ENCODE results near the gene DYRK1A. TPM values are rescaled to one million over a fixed set of nuclear protein-coding genes. Genes with fewer than 3 reads are reported as not detected.
A peak's percentile ranks its signal among the peaks of the same experiment; 100 is the strongest.

The DYRK1A gene
- total RNA-seq, 2 experiments from 2014 or later: 58.4 to 65.1 TPM

GRCh38 chr21:37365517-37366481 is 774 bp upstream of the DYRK1A start:
- CTCF ChIA-PET (ENCODE audit: unreplicated experiment): interaction anchor here (0.6 kb wide), 1 partner anchor 12 kb away, joined by 3 read pairs; no protein-coding TSS in a partner anchor
- H3K9me3 ChIP-seq (ENCODE audit: low read length): no peaks in the 10 kb centered on the region
- no peak for TF ChIP-seq EZH2phosphoT487 (IDR thresholded peaks at IDR 0.05; ENCODE audit: borderline replicate concordance, low read depth, low read length)
- TF ChIP-seq CTCF (conservative IDR thresholded peaks at IDR 0.05; ENCODE audit: low read length): no peak
- H3K4me3 ChIP-seq (ENCODE audit: low read depth, low read length, poor library complexity, severe bottlenecking): peak overlapping the region; percentile 86
- H2AFZ ChIP-seq (ENCODE audit: low read length): peak overlapping the region; percentile 56
- peak overlapping the region; percentile 66 for H3K27ac ChIP-seq (ENCODE audit: low read depth, low read length, poor library complexity, severe bottlenecking)
- peaks cover 11% of the 10 kb centered on the region for H3K36me3 ChIP-seq (ENCODE audit: insufficient read depth, low read length)
- BruUV-seq (replicated peaks): no TSS peak
- intact Hi-C loops (cut with micrococcal nuclease; ENCODE audit: unreplicated experiment): loop anchor here (1.0 to 10.0 kb wide), 6 partner anchors 97 to 1819 kb away; partner anchors contain the start of genes HLCS, PIGP, PSMG1 and TTC3
- H3K9me2 ChIP-seq (ENCODE audit: insufficient read depth, low read length): no peaks in the 10 kb centered on the region
- POLR2A ChIA-PET: interaction anchor here (0.6 to 0.7 kb wide), 4 partner anchors 20 to 1203 kb away, joined by 3 read pairs; partner anchors contain the start of gene VPS26C
- peaks cover 30% of the 10 kb centered on the region for H3K4me1 ChIP-seq (ENCODE audit: insufficient read depth, low read length, poor library complexity, severe bottlenecking)
- DNase-seq (ENCODE audit: low spot score): peak; percentile 74
- peaks cover 41% of the 10 kb centered on the region for H3K79me2 ChIP-seq (ENCODE audit: insufficient read depth, low read depth, low read length)
- peak overlapping the region; percentile 90 for H3K4me2 ChIP-seq (ENCODE audit: low read length)
- peaks cover 29% of the 10 kb centered on the region for H4K20me1 ChIP-seq (ENCODE audit: insufficient read depth, low read length)

GRCh38 chr21:37367336-37367702 is 746 bp downstream of the DYRK1A start:
- TF ChIP-seq EZH2phosphoT487 (IDR thresholded peaks at IDR 0.05; ENCODE audit: borderline replicate concordance, low read depth, low read length) (no peak), CTCF (conservative IDR thresholded peaks at IDR 0.05; ENCODE audit: low read length) (no peak)
- Histone ChIP-seq H3K9me3 (ENCODE audit: low read length) (no peaks in the 10 kb centered on the region), H3K4me3 (ENCODE audit: low read depth, low read length, poor library complexity, severe bottlenecking) (peak overlapping the region; percentile 86), H3K27ac (ENCODE audit: low read depth, low read length, poor library complexity, severe bottlenecking) (peak overlapping the region; percentile 90), H2AFZ (ENCODE audit: low read length) (no peak overlapping the region), H3K4me1 (ENCODE audit: insufficient read depth, low read length, poor library complexity, severe bottlenecking) (peaks cover 44% of the 10 kb centered on the region), H3K79me2 (ENCODE audit: insufficient read depth, low read depth, low read length) (peaks cover 56% of the 10 kb centered on the region), H4K20me1 (ENCODE audit: insufficient read depth, low read length) (peaks cover 44% of the 10 kb centered on the region), H3K9me2 (ENCODE audit: insufficient read depth, low read length) (no peaks in the 10 kb centered on the region), H3K4me2 (ENCODE audit: low read length) (peak overlapping the region; percentile 93; the same call in 1 of the 2 replicates), H3K36me3 (ENCODE audit: insufficient read depth, low read length) (peaks cover 11% of the 10 kb centered on the region)
- peak; percentile 55 for DNase-seq (ENCODE audit: low spot score)
- no TSS peak for BruUV-seq (replicated peaks)
- intact Hi-C loops (cut with micrococcal nuclease; ENCODE audit: unreplicated experiment): loop anchor here (2.0 to 10.0 kb wide), 4 partner anchors 95 to 1817 kb away; partner anchors contain the start of genes HLCS, PIGP, PSMG1 and TTC3
- ChIA-PET CTCF (ENCODE audit: unreplicated experiment) (no interaction called here), POLR2A (no interaction called here)
